NCI-H2227 (cell line): ENCODE measurements around the gene UGDH.

ENCODE experiments used
- DNase-seq: peaks from one replicate; lab custom pipeline; 2025; ENCODE audit not compliant: unreplicated experiment; lab: John Stamatoyannopoulos, UW

Gene UGDH

DNA sequence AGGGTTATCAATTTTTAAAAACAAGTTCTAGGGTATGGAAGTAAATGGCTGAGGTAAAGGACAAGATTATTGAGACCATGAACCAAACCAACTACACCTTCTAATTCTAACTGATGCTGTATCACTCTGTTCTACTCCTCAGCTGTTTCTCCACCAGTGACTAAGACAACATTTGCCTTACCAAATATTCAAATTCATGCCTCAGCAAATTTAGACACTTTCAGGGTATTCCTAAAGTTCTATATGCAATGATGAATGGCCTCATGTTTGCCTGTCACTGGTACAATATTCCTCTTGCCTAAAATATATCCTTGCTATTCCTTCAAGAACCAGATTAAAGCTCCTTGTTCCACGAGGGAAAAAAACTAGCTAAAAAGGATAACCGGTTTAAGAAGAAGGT, 73.5 kb downstream of the UGDH start:
- DNase-seq: no peak

GRCh38 chr4:39452860-39453587, 74.2 kb downstream of the UGDH start:
- DNase-seq: no peak

GRCh38 chr4:39452153-39452859, 74.9 kb downstream of the UGDH start:
- peak; percentile 13 for DNase-seq

GRCh38 chr4:39451423-39452023, 75.7 kb downstream of the UGDH start:
- DNase-seq: no peak

DNA sequence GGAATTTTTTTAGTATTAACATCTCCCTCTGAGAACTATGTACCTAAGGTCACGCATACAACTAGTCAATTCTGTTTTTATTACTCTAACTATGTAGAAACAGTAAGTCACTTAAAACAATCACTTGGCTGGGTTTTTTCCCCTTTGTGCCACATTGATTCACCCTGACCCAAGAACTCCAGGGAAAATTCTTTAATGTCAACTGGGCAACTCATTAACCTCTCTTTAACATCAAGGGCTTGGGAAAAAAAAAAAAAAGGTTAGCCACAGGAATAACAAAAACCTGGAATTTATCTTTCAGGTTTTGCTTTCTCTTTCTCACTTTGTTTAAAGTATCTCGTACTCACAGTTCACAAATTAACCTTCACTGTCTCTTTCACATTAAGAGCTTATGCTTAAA, 76.6 kb downstream of the UGDH start:
- no peak for DNase-seq
